ENCODE results near the gene VAT1. TPM values are rescaled to one million over a fixed set of nuclear protein-coding genes. Genes with fewer than 3 reads are reported as not detected.

VAT1 gene
- total RNA-seq, 2 experiments from 2014 or later = 32.6 to 34.7 TPM

- no peaks in the 10 kb centered on the region for H3K27me3 Mint-ChIP-seq (ENCODE audit: low read depth)
- no peak overlapping the region for H3K4me3 Mint-ChIP-seq
- H3K4me1 Mint-ChIP-seq (ENCODE audit: low read depth) = no peaks in the 10 kb centered on the region
- no peaks in the 10 kb centered on the region for H3K9me3 Mint-ChIP-seq
- no peak for DNase-seq
- peaks cover 15% of the 10 kb centered on the region for H3K36me3 Mint-ChIP-seq (ENCODE audit: low read depth)
- intact Hi-C loops (cut with micrococcal nuclease) = no loop called here
- H3K27ac Mint-ChIP-seq = no peak overlapping the region
- CTCF ChIA-PET = no interaction called here
Measured at GRCh38 chr17:43040655-43041054, 18.5 kb upstream of the VAT1 start.

GRCh38 chr17:43039646-43040045 is 17.5 kb upstream of the VAT1 start:
- Mint-ChIP-seq H3K4me1 (ENCODE audit: low read depth) (no peaks in the 10 kb centered on the region), H3K27me3 (ENCODE audit: low read depth) (no peaks in the 10 kb centered on the region), H3K4me3 (no peak overlapping the region), H3K36me3 (ENCODE audit: low read depth) (peaks cover 12% of the 10 kb centered on the region), H3K27ac (no peak overlapping the region), H3K9me3 (no peaks in the 10 kb centered on the region)
- CTCF ChIA-PET = no interaction called here
- intact Hi-C loops (cut with micrococcal nuclease) = no loop called here
- DNase-seq = no peak

GRCh38 chr17:43034894-43035293 is 12.7 kb upstream of the VAT1 start:
- CTCF ChIA-PET = no interaction called here
- H3K4me3 Mint-ChIP-seq = no peak overlapping the region

GRCh38 chr17:43033948-43034881 is 12.0 kb upstream of the VAT1 start:
- DNase-seq = no peak
- Mint-ChIP-seq H3K27me3 (ENCODE audit: low read depth) (no peaks in the 10 kb centered on the region), H3K4me3 (no peak overlapping the region), H3K36me3 (ENCODE audit: low read depth) (no peaks in the 10 kb centered on the region), H3K9me3 (no peaks in the 10 kb centered on the region), H3K4me1 (ENCODE audit: low read depth) (no peaks in the 10 kb centered on the region), H3K27ac (no peak overlapping the region)
- intact Hi-C loops (cut with micrococcal nuclease) = no loop called here
- CTCF ChIA-PET = no interaction called here

More at GRCh38 chr17:43034894-43035293, 12.7 kb upstream of the VAT1 start:
- no peak for DNase-seq
- Mint-ChIP-seq H3K36me3 (ENCODE audit: low read depth) (no peaks in the 10 kb centered on the region), H3K9me3 (no peaks in the 10 kb centered on the region), H3K4me1 (ENCODE audit: low read depth) (no peaks in the 10 kb centered on the region), H3K27me3 (ENCODE audit: low read depth) (no peaks in the 10 kb centered on the region), H3K27ac (no peak overlapping the region)
- intact Hi-C loops (cut with micrococcal nuclease) = no loop called here

- H3K9me3 Mint-ChIP-seq = no peaks in the 10 kb centered on the region
- no peak for DNase-seq
- H3K36me3 Mint-ChIP-seq (ENCODE audit: low read depth) = no peaks in the 10 kb centered on the region
- CTCF ChIA-PET = interaction anchor here (0.9 kb wide), 1 partner anchor 10 kb away, joined by 3 read pairs; no protein-coding TSS in a partner anchor
- no peaks in the 10 kb centered on the region for H3K27me3 Mint-ChIP-seq (ENCODE audit: low read depth)
- H3K4me3 Mint-ChIP-seq = no peak overlapping the region
- no peak overlapping the region for H3K27ac Mint-ChIP-seq
- intact Hi-C loops (cut with micrococcal nuclease) = no loop called here
- H3K4me1 Mint-ChIP-seq (ENCODE audit: low read depth) = no peaks in the 10 kb centered on the region
Measured at GRCh38 chr17:43031666-43032065, 9.5 kb upstream of the VAT1 start.

- intact Hi-C loops (cut with micrococcal nuclease) = no loop called here
- Mint-ChIP-seq H3K9me3 (no peaks in the 10 kb centered on the region), H3K27me3 (ENCODE audit: low read depth) (no peaks in the 10 kb centered on the region), H3K4me1 (ENCODE audit: low read depth) (no peaks in the 10 kb centered on the region), H3K27ac (no peak overlapping the region), H3K4me3 (no peak overlapping the region), H3K36me3 (ENCODE audit: low read depth) (no peaks in the 10 kb centered on the region)
- DNase-seq = no peak
- CTCF ChIA-PET = interaction anchor here (0.7 kb wide), 1 partner anchor 45 kb away, joined by 3 read pairs; no protein-coding TSS in a partner anchor
Measured at GRCh38 chr17:43030137-43030767, 8.1 kb upstream of the VAT1 start.

GRCh38 chr17:43028221-43028861 is 6.2 kb upstream of the VAT1 start:
- CTCF ChIA-PET = no interaction called here
- H3K27ac Mint-ChIP-seq = no peak overlapping the region
- H3K4me1 Mint-ChIP-seq (ENCODE audit: low read depth) = peaks cover 9% of the 10 kb centered on the region
- no peaks in the 10 kb centered on the region for H3K27me3 Mint-ChIP-seq (ENCODE audit: low read depth)
- no peak overlapping the region for H3K4me3 Mint-ChIP-seq
- no peaks in the 10 kb centered on the region for H3K9me3 Mint-ChIP-seq
- no peak for DNase-seq
- intact Hi-C loops (cut with micrococcal nuclease) = no loop called here
- H3K36me3 Mint-ChIP-seq (ENCODE audit: low read depth) = no peaks in the 10 kb centered on the region

GRCh38 chr17:43027091-43028032 is 5.2 kb upstream of the VAT1 start:
- no peak overlapping the region for H3K4me3 Mint-ChIP-seq

GRCh38 chr17:43026595-43026994 is 4.4 kb upstream of the VAT1 start:
- intact Hi-C loops (cut with micrococcal nuclease) = no loop called here
- H3K36me3 Mint-ChIP-seq (ENCODE audit: low read depth) = no peaks in the 10 kb centered on the region
- H3K4me3 Mint-ChIP-seq = no peak overlapping the region
- H3K27me3 Mint-ChIP-seq (ENCODE audit: low read depth) = no peaks in the 10 kb centered on the region
- no peak for DNase-seq
- CTCF ChIA-PET = interaction anchor here (0.6 kb wide), 1 partner anchor 346 kb away, joined by 3 read pairs; no protein-coding TSS in a partner anchor
- peaks cover 12% of the 10 kb centered on the region for H3K4me1 Mint-ChIP-seq (ENCODE audit: low read depth)
- H3K27ac Mint-ChIP-seq = no peak overlapping the region
- H3K9me3 Mint-ChIP-seq = no peaks in the 10 kb centered on the region

More at GRCh38 chr17:43027091-43028032, 5.2 kb upstream of the VAT1 start:
- intact Hi-C loops (cut with micrococcal nuclease) = no loop called here
- peaks cover 9% of the 10 kb centered on the region for H3K4me1 Mint-ChIP-seq (ENCODE audit: low read depth)
- H3K27me3 Mint-ChIP-seq (ENCODE audit: low read depth) = no peaks in the 10 kb centered on the region
- CTCF ChIA-PET = interaction anchor here (0.6 kb wide), 1 partner anchor 347 kb away, joined by 3 read pairs; no protein-coding TSS in a partner anchor
- no peaks in the 10 kb centered on the region for H3K9me3 Mint-ChIP-seq
- no peak for DNase-seq
- no peak overlapping the region for H3K27ac Mint-ChIP-seq
- no peaks in the 10 kb centered on the region for H3K36me3 Mint-ChIP-seq (ENCODE audit: low read depth)

- no peak for DNase-seq
- CTCF ChIA-PET = no interaction called here
- Mint-ChIP-seq H3K9me3 (no peaks in the 10 kb centered on the region), H3K36me3 (ENCODE audit: low read depth) (no peaks in the 10 kb centered on the region), H3K4me1 (ENCODE audit: low read depth) (peaks cover 17% of the 10 kb centered on the region), H3K4me3 (no peak overlapping the region), H3K27me3 (ENCODE audit: low read depth) (no peaks in the 10 kb centered on the region), H3K27ac (no peak overlapping the region)
- intact Hi-C loops (cut with micrococcal nuclease) = no loop called here
Measured at GRCh38 chr17:43025766-43026537, 3.8 kb upstream of the VAT1 start.

- no peak for DNase-seq
- Mint-ChIP-seq H3K4me3 (peak overlapping the region; percentile 45), H3K27ac (no peak overlapping the region), H3K9me3 (no peaks in the 10 kb centered on the region), H3K27me3 (ENCODE audit: low read depth) (no peaks in the 10 kb centered on the region), H3K4me1 (ENCODE audit: low read depth) (peaks cover 18% of the 10 kb centered on the region), H3K36me3 (ENCODE audit: low read depth) (no peaks in the 10 kb centered on the region)
- intact Hi-C loops (cut with micrococcal nuclease) = no loop called here
- CTCF ChIA-PET = no interaction called here
Measured at GRCh38 chr17:43025290-43025657, 3.1 kb upstream of the VAT1 start.
